SKM-1 (cell line): ENCODE results near the gene LYPD8.

ENCODE experiments used
- DNase-seq: peaks from one replicate; lab custom pipeline; 2025; ENCODE audit not compliant: unreplicated experiment; lab: John Stamatoyannopoulos, UW

LYPD8 gene

GRCh38 chr1:248758352-248758751 is 2.8 kb upstream of the LYPD8 start:
- no peak for DNase-seq

GRCh38 chr1:248757784-248758195 is 2.2 kb upstream of the LYPD8 start:
- DNase-seq, result no peak

GRCh38 chr1:248756636-248757035 is 1.1 kb upstream of the LYPD8 start:
- DNase-seq, result no peak

GRCh38 chr1:248756151-248756550 is 592 bp upstream of the LYPD8 start:
- DNase-seq, result no peak

- DNase-seq, result no peak
Measured at GRCh38 chr1:248753708-248754280, 1.8 kb downstream of the LYPD8 start.

- DNase-seq, result no peak
Measured at GRCh38 chr1:248753029-248753594, 2.4 kb downstream of the LYPD8 start.

GRCh38 chr1:248752161-248753028 is 3.2 kb downstream of the LYPD8 start:
- no peak for DNase-seq

GRCh38 chr1:248751635-248752034 is 3.9 kb downstream of the LYPD8 start:
- DNase-seq, result no peak

- no peak for DNase-seq
Measured at GRCh38 chr1:248751142-248751541, 4.4 kb downstream of the LYPD8 start.

GRCh38 chr1:248750496-248750895 is 5.1 kb downstream of the LYPD8 start:
- no peak for DNase-seq

- DNase-seq, result no peak
Measured at GRCh38 chr1:248748211-248748610, 7.3 kb downstream of the LYPD8 start.

GRCh38 chr1:248740876-248741275 is 14.7 kb downstream of the LYPD8 start:
- no peak for DNase-seq

- peak; percentile 11 for DNase-seq
Measured at GRCh38 chr1:248739572-248740205, 15.9 kb downstream of the LYPD8 start.

- DNase-seq, result no peak
Measured at GRCh38 chr1:248737457-248737856, 18.1 kb downstream of the LYPD8 start.

GRCh38 chr1:248736977-248737376 is 18.6 kb downstream of the LYPD8 start:
- DNase-seq, result no peak

- DNase-seq, result no peak
Measured at GRCh38 chr1:248733566-248733965, 22.0 kb downstream of the LYPD8 start.

- no peak for DNase-seq
Measured at GRCh38 chr1:248730507-248731335, 24.8 kb downstream of the LYPD8 start.

GRCh38 chr1:248714248-248714647 is 41.3 kb downstream of the LYPD8 start:
- no peak for DNase-seq

GRCh38 chr1:248710305-248710900 is 45.2 kb downstream of the LYPD8 start:
- DNase-seq, result peak; percentile 94

- DNase-seq, result no peak
Measured at GRCh38 chr1:248704606-248705005, 51.0 kb downstream of the LYPD8 start.
